IMR-90 (cell line): ENCODE results near the gene ANXA3. TPM values are rescaled to one million over a fixed set of nuclear protein-coding genes. Genes with fewer than 3 reads are reported as not detected.
A peak's percentile ranks its signal among the peaks of the same experiment; 100 is the strongest.

ENCODE experiments used
- ATAC-seq: fragments of 200-7000 bp; cut with Tn5 transposase; 2 replicates; pipeline ENCODE4 v1.9.1; 2020; ENCODE audit warnings: low read depth, mild to moderate bottlenecking, moderate library complexity
- BruUV-seq: library from RNA; stranded (reverse); fragments of 400-500 nt; replicated peaks from 2 replicates; lab custom pipeline; 2021; lab: Mats Ljungman, UMichigan
- CTCF ChIA-PET: fragments of 300-600 bp; formaldehyde crosslinking; extraction: SDS; loops from one replicate; lab custom pipeline; 2021; ENCODE audit warnings: antibody characterized with exemption; lab: Yijun Ruan, JAX
- POLR2A ChIA-PET: fragments of 300-600 bp; sonication (Branson Sonifier 250); formaldehyde crosslinking; loops from one replicate; lab custom pipeline; 2022; ENCODE audit warnings: antibody characterized with exemption; ENCODE audit not compliant: unreplicated experiment; lab: Charles Lee
- DNase-seq: peaks from one replicate; pipeline ENCODE4 v3.0.0; 2013
- H2AFZ ChIP-seq: replicated peaks from 2 replicates; pipeline ENCODE3; 2013; ENCODE audit warnings: low read length, mild to moderate bottlenecking; ENCODE audit not compliant: poor library complexity
- H2AK5ac ChIP-seq: 2 replicates; pipeline ENCODE4 v1.6.1; 2013; ENCODE audit warnings: low read depth, low read length, inconsistent platforms
- H2AK9ac ChIP-seq: replicated peaks from 2 replicates; pipeline ENCODE3; 2013; ENCODE audit warnings: mild to moderate bottlenecking, low read depth, low read length, moderate library complexity; ENCODE audit not compliant: poor library complexity
- H2BK120ac ChIP-seq: 2 replicates; pipeline ENCODE4 v1.6.1; 2013; ENCODE audit warnings: low read depth, low read length, inconsistent platforms
- H2BK15ac ChIP-seq: 3 replicates; pipeline ENCODE4 v1.6.1; 2013; ENCODE audit warnings: low read depth, low read length, inconsistent platforms
- H2BK20ac ChIP-seq: 2 replicates; pipeline ENCODE4 v1.6.1; 2013; ENCODE audit warnings: low read depth, mild to moderate bottlenecking, inconsistent platforms, low read length, moderate library complexity
- H2BK5ac ChIP-seq: 2 replicates; pipeline ENCODE4 v1.6.1; 2013; ENCODE audit warnings: mild to moderate bottlenecking, low read depth, low read length, inconsistent platforms; ENCODE audit not compliant: poor library complexity, severe bottlenecking
- H3K14ac ChIP-seq: replicated peaks from 2 replicates; pipeline ENCODE4 v1.6.1; 2013; ENCODE audit warnings: low read depth, low read length, inconsistent platforms
- H3K18ac ChIP-seq: 2 replicates; pipeline ENCODE4 v1.6.1; 2013; ENCODE audit warnings: low read depth, low read length, control low read depth
- H3K23ac ChIP-seq: 2 replicates; pipeline ENCODE4 v1.6.1; 2013; ENCODE audit warnings: low read depth, low read length, inconsistent platforms
- H3K27ac ChIP-seq: 2 replicates; pipeline ENCODE4 v1.5.1; 2013; ENCODE audit warnings: mild to moderate bottlenecking, control low read depth, low read length; ENCODE audit not compliant: insufficient read depth
- H3K27me3 ChIP-seq: 2 replicates; pipeline ENCODE4 v1.6.1; 2013; ENCODE audit warnings: low read length; ENCODE audit not compliant: control insufficient read depth, insufficient read depth
- H3K36me3 ChIP-seq: 2 replicates; pipeline ENCODE4 v1.6.1; 2013; ENCODE audit warnings: low read length, mixed read lengths; ENCODE audit not compliant: control insufficient read depth, insufficient read depth
- H3K4ac ChIP-seq: 2 replicates; pipeline ENCODE4 v1.6.1; 2013; ENCODE audit warnings: low read depth, low read length, inconsistent platforms
- H3K4me1 ChIP-seq: 2 replicates; pipeline ENCODE4 v1.6.1; 2013; ENCODE audit warnings: low read length, mixed read lengths; ENCODE audit not compliant: control insufficient read depth, insufficient read depth
- H3K4me2 ChIP-seq: 2 replicates; pipeline ENCODE4 v1.6.1; 2013; ENCODE audit warnings: low read depth, mild to moderate bottlenecking, control low read depth, low read length, moderate library complexity
- H3K4me3 ChIP-seq: 2 replicates; pipeline ENCODE4 v1.5.1; 2013; ENCODE audit warnings: low read depth, mild to moderate bottlenecking, control low read depth, low read length, moderate library complexity; ENCODE audit not compliant: insufficient read depth
- H3K56ac ChIP-seq: 2 replicates; pipeline ENCODE4 v1.6.1; 2013; ENCODE audit warnings: low read length, inconsistent platforms; ENCODE audit not compliant: insufficient read depth; ENCODE audit errors: extremely low read depth
- H3K79me1 ChIP-seq, 2 experiments: 2 replicates each; pipeline ENCODE4 v1.6.1; 2013; ENCODE audit warnings: low read length in 2 of 2, inconsistent platforms in 1 of 2, low read depth in 1 of 2
- H3K9ac ChIP-seq: 2 replicates; pipeline ENCODE4 v1.6.1; 2013; ENCODE audit warnings: low read depth, low read length, control low read depth
- H3K9me1 ChIP-seq: 2 replicates; pipeline ENCODE4 v1.6.1; 2013; ENCODE audit warnings: low read length, inconsistent platforms; ENCODE audit not compliant: insufficient read depth
- H3K9me3 ChIP-seq: 2 replicates; pipeline ENCODE4 v1.6.1; 2013; ENCODE audit warnings: low read length; ENCODE audit not compliant: control insufficient read depth, insufficient read depth
- H4K20me1 ChIP-seq: 2 replicates; pipeline ENCODE4 v1.6.1; 2013; ENCODE audit warnings: low read length, inconsistent platforms; ENCODE audit not compliant: insufficient read depth
- H4K5ac ChIP-seq: 2 replicates; pipeline ENCODE4 v1.6.1; 2013; ENCODE audit warnings: mild to moderate bottlenecking, low read depth, low read length, control low read depth
- H4K8ac ChIP-seq, 2 experiments: 2 replicates each; pipeline ENCODE4 v1.6.1; 2013; ENCODE audit warnings: low read depth in 2 of 2, low read length in 2 of 2, control low read depth in 1 of 2, inconsistent platforms in 1 of 2
- H4K91ac ChIP-seq: 2 replicates; pipeline ENCODE4 v1.6.1; 2013; ENCODE audit warnings: low read depth, low read length, inconsistent platforms; ENCODE audit not compliant: insufficient read depth
- FOS ChIP-seq: fragments of 150-350 bp; IDR thresholded peaks from 2 replicates; pipeline ENCODE4 v1.6.1; 2016; ENCODE audit warnings: low read depth, low read length
- NFE2L2 ChIP-seq: fragments of 150-350 bp; IDR thresholded peaks from 2 replicates; pipeline ENCODE4 v1.6.1; 2016; ENCODE audit warnings: low read depth, mild to moderate bottlenecking, low read length
- WGBS, 2 experiments: methylation state at CpG; one replicate each; pipeline versions ENCODE4 v1.1.5 to v1.1.7; 2013; ENCODE audit warnings: missing lambda C conversion rate in 2 of 2; ENCODE audit not compliant: insufficient read length in 1 of 2; ENCODE audit errors: extremely low coverage in 2 of 2; 5-methylcytosine and 5-hydroxymethylcytosine counted together
- dilution Hi-C: fragments of 300-500 bp; cut with HindIII; formaldehyde crosslinking; loops from one replicate; pipeline ENCODE4 v1.14.3; 2018; ENCODE audit warnings: low sequenced_read_pairs; ENCODE audit not compliant: unreplicated experiment
- in situ Hi-C: fragments of 300-500 bp; cut with MboI; formaldehyde crosslinking; loops from 3 replicates; pipeline ENCODE4 v1.14.3; 2019; ENCODE audit warnings: low sequenced_read_pairs, inconsistent platforms, mixed read lengths
- intact Hi-C: fragments of 100-400 bp; cut with micrococcal nuclease; formaldehyde crosslinking; loops from 2 replicates; pipeline ENCODE4 v1.10.0; 2022
- polyA plus RNA-seq, 3 experiments: library from polyadenylated mRNA; depleted of rRNA; stranded (reverse); fragments of >200 nt; gene quantifications; 2 replicates each; pipeline ENCODE4 v1.2.3, GENCODE V29; 2012; ENCODE audit warnings: low replicate concordance in 1 of 3
- total RNA-seq: library from RNA; depleted of rRNA; stranded (reverse); fragments of >200 nt; gene quantifications from 2 replicates; pipeline ENCODE4 v1.2.3, GENCODE V29; 2012

ANXA3 gene
- total and polyA plus RNA-seq, 2 of the 4 experiments (the other 2 are of a cell fraction), result 4.2 to 5.0 TPM

- H3K9ac ChIP-seq, result no peak overlapping the region
- no peaks in the 10 kb centered on the region for H3K27me3 ChIP-seq
- H2BK20ac ChIP-seq, result 0 out of 2 replicates have a peak overlapping the region, but pooled peaks have one; percentile 22
- no peaks in the 10 kb centered on the region for H3K9me3 ChIP-seq
- ChIA-PET CTCF (no interaction called here), POLR2A (no interaction called here)
- no CpG with 5 or more reads among the region's 2 CpGs for WGBS, 2 experiments
- peaks cover 11% of the 10 kb centered on the region for H3K4me1 ChIP-seq
- intact Hi-C loops, result no loop called here
- no peak overlapping the region for H4K5ac ChIP-seq
- BruUV-seq, result no TSS peak
- H2BK5ac ChIP-seq, result no peak overlapping the region
- H3K56ac ChIP-seq, result no peak overlapping the region
- H4K91ac ChIP-seq, result no peak overlapping the region
- H4K20me1 ChIP-seq, result no peaks in the 10 kb centered on the region
- dilution Hi-C loops, result no loop called here
- H3K27ac ChIP-seq, result no peak overlapping the region
- H3K14ac ChIP-seq, result 0 out of 2 replicates have a peak overlapping the region, but pooled peaks have one; percentile 19
- H3K9me1 ChIP-seq, result peaks cover 8% of the 10 kb centered on the region
- no peak for ATAC-seq
- no peak overlapping the region for H2AFZ ChIP-seq
- H3K4me3 ChIP-seq, result no peak overlapping the region
- no peak overlapping the region for H2AK5ac ChIP-seq
- no peak overlapping the region for H3K4ac ChIP-seq
- H2BK15ac ChIP-seq, result peak overlapping the region; percentile 41; the same call in 1 of the 3 replicates
- H3K36me3 ChIP-seq, result no peaks in the 10 kb centered on the region
- no peak overlapping the region for H3K23ac ChIP-seq
- peak overlapping the region; percentile 47; the same call in 1 of the 2 replicates for H2BK120ac ChIP-seq
- no peak overlapping the region for H4K8ac ChIP-seq
- TF ChIP-seq FOS (no peak), NFE2L2 (no peak)
- no peak overlapping the region for H3K4me2 ChIP-seq
- H3K79me1 ChIP-seq, result no peaks in the 10 kb centered on the region
- in situ Hi-C loops, result no loop called here
- no peak for DNase-seq
- H3K18ac ChIP-seq, result no peak overlapping the region
- H2AK9ac ChIP-seq, result no peak overlapping the region
These were observed 18.5 kb downstream of the ANXA3 start for GRCh38 chr4:78570117-78570516.
